Measurements from ENCODE around the gene SRPK2.
A peak's percentile ranks its signal among the peaks of the same experiment; 100 is the strongest.
"Not testable (repeated sequence)": the region's sequence is repeated elsewhere in the genome, so short reads cannot be mapped to it uniquely, and the experiment has no call there.

SRPK2 gene

DNA sequence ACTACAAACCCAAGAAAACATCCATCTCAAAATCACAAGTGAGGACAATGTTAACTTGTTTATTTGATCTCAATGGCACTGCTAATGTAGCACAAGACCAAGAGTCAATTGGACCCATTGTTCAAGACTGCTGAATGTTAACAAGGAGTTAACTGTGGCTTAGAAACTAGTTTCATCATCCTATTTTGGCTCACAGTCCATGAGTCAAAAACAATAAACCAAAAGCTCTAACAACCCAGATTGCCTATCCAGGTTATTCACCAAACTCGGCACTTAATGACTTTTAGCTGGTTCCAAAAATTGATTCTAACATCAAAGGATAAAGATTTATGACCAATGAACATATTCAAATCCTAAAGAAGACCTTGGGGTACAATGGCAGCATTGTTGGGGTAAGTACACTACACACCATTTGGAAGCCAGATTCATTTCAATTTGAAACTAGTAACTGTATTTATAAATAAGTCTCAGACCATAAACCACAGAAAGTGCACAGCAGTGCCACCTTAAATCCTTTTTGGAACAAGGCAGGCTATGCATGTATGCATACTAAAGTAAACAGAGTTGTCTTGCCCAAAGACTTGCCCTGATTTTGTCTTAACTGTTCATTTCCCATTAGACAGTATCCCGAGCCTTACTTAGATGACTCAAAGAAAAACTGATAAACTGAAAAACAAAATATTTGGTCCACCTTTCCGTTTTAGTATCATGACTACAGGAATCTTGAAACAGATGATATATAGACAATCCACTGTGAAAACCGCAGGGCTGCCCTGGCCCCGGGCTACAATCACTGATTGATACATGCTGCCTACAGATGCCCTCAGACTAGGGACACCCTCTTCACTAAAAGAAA, 84.5 kb downstream of the SRPK2 start:
- peak; percentile 49 for DNase-seq (ENCODE audit: low read depth)

DNA sequence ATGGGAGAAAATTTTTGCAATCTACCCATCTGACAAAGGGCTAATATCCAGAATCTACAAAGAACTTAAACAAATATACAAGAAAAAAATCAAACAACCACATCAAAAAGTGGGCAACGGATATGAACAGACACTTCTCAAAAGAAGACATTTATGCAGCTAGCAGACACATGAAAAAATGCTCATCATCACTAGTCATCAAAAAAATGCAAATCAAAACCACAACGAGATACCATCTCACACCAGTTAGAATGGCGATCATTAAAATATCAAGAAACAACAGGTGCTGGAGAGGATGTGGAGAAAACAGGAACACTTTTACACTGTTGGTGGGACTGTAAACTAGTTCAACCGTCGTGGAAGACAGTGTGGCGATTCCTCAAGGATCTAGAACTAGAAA, 88.1 kb downstream of the SRPK2 start:
- not testable (repeated sequence) for DNase-seq (ENCODE audit: low read depth)

- DNase-seq (ENCODE audit: low read depth), result no peak
These were observed 90.3 kb downstream of the SRPK2 start for GRCh38 chr7:105298439-105298894.

DNA sequence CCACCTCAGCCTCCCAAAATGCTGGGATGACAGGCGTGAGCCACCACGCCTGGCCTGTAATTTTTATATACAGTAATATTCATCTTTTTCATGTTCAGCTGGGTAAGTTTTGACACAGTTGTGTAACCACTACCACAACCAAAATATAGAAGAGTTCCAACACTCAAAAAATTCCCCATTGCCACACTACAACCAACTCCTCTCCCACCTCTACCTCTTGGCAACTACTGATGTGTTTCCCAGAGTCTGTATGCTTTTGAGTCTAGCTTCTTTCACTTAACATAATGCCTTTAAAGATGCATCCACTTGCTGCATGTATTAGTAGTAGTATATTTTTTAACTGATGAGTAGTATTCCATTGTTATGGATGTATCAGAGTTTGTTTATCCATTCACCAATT, 90.7 kb downstream of the SRPK2 start:
- DNase-seq (ENCODE audit: low read depth), result no peak

DNA sequence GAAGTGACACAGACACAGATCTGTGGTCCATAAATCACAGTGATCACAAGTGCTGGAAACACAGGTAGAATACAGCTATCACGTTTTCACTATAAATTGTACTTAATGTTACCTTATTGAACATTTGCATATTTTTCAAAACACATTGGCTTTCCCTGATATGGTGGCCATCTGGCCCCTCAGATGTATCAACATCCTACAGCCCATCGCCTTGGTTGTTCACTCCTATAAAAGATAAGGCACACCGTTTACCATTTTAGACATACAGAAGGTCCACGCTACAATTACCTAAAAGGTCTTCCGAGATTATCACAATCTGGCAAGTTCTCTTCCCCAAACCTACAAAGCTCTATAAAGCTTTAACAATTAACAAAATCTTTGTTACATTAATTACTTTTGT, 91.4 kb downstream of the SRPK2 start:
- DNase-seq (ENCODE audit: low read depth), result no peak

GRCh38 chr7:105296491-105296890, 92.2 kb downstream of the SRPK2 start:
- no peak for DNase-seq (ENCODE audit: low read depth)

- DNase-seq (ENCODE audit: low read depth), result no peak
These were observed 92.9 kb downstream of the SRPK2 start for GRCh38 chr7:105295596-105296352.

DNA sequence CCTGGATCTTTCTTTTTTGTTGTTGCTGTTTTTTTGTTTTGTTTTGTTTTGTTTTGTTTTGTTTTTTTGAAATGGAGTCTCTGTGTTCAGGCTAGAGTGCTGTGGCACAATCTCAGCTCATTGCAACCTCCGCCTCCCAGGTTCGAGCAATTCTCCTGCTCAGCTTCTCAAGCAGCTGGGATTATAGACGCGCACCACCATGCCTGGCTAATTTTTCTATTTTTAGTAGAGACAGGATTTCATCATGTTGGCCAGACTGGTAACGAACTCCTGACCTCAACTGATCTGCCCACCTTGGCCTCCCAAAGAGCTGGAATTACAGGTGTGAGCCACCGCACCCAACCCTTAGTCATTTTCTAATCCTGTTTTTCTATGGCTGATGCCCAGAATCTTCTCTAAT, 94.2 kb downstream of the SRPK2 start:
- DNase-seq (ENCODE audit: low read depth), result not testable (repeated sequence)

- no peak for DNase-seq (ENCODE audit: low read depth)
These were observed 99.0 kb downstream of the SRPK2 start for GRCh38 chr7:105289704-105290103.

DNA sequence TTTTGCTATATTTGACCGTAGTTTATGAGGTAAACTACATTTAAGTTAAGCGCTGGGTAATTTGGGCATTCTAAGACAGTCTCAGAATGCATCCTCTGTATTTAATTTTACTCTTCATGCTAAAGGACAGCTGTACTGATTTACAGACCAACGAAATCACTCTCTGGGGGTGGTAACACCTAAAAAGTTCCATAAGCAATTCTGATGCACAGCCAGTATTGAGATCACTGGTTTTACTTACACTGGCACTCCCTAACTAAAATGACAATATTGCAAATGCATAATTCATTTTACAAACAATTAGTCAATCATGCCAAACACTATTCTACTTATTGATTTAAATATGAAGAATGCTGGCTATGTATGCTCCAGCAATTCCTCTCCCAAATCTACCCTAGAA, 102.3 kb downstream of the SRPK2 start:
- DNase-seq (ENCODE audit: low read depth), result no peak

GRCh38 chr7:105285118-105285874, 103.4 kb downstream of the SRPK2 start:
- no peak for DNase-seq (ENCODE audit: low read depth)

DNA sequence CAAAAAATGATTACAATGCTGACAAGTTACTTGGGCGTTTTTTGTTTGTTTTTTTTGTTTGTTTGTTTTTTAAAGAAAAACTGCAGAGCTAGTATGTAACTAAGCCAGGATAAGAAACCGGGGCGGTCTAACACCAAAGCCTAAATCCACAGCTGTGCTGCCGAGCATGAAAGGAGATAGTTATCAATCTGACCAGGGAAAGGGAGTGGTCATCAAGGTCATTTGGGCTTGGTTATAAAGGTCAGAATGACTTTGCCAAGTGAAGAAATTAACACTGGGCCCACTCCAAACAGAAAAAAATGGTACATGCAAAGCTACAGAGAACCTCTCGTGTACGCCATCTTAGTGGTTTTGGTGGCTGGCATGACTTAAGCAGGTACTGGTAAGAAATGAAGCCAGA, 104.7 kb downstream of the SRPK2 start:
- DNase-seq (ENCODE audit: low read depth), result no peak

- DNase-seq (ENCODE audit: low read depth), result no peak
These were observed 106.8 kb downstream of the SRPK2 start for GRCh38 chr7:105281966-105282365.

DNA sequence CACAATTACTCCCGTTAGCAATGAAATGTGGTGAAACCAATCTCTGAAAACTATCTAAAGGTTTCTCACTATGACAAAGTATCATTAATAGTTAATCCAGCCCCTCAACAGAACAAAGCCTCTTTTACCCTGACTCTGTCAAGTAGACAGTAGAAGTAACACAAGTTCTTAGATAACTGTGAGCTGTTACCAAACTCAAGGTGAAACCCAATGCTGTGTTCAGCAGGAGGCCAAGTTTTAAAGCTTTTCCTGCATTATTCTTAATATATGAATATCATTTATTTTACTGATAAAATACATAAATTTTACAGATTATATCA, 109.1 kb downstream of the SRPK2 start:
- no peak for DNase-seq (ENCODE audit: low read depth)

DNA sequence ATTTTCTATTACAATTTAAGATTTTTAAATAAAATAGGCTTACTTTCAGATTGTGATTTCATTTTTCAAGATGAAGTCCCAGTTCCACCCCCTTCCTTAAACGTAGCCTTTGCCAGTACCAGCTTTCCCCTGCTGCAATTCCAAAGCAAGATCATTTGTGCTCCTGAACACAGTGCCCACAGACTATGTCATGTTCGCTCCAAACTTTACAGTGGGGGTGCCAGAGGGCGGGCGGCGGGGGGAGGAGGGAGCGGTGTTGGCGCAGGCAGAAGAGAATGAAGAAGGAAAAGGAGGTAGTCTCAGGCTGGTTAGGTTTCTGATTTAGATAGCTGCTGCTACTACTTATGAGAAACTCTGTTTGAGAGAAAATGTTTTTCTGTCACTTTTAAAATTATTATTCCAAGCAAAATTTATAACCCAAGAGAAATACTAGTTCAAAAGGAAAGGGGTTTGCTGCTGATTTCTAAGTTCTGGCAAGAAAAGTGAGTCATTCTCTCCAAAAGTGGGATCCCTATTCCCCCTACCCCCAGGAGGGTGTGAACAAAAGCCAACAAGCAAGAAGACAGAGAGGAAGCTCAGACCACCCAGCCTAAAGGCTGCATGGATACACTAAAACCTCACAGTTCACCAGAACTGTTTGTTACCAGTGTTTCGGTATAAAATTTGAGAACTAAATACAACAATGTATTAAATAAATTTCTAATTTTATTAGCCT, 109.6 kb downstream of the SRPK2 start:
- DNase-seq (ENCODE audit: low read depth), result no peak

DNA sequence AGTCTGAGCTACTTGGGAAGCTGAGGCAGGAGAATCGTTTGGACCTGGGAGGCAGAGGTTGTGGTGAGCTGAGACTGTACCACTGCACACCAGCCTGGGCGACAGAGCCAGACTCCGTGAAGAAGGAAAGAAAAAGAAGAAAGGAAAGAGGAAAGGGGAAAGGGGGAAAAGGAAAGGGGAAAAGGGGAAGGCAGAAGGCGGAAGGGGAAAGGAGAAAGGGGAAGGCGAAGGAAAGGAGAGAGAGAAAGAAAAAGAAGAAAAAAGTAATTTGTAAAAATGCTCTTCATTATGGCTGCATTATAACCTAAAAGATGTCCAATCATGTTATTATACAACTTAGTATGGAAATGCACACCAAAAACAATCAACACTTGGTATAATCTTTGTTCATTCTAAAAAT, 110.2 kb downstream of the SRPK2 start:
- DNase-seq (ENCODE audit: low read depth), result no peak

- no peak for DNase-seq (ENCODE audit: low read depth)
These were observed 111.4 kb downstream of the SRPK2 start for GRCh38 chr7:105277341-105277740.

DNA sequence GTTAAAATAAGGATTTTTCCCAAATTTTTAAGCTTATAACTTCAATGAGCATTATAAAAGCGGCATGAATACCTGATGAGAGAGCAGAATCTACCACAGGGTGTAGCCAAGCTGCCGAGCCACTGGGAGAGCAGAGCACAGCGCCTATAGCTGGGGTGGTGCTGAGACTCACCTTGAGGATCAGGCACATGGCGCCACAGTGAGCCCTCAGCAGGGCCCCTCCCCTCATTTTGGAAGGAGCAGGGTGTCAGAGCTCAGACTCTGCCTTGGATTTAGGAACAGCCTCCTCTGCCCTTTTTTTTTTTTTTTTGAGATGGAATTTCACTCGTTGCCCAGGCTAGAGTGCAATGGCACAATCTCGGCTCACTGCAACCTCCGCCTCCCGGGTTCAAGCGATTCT, 118.6 kb downstream of the SRPK2 start:
- DNase-seq (ENCODE audit: low read depth), result no peak

DNA sequence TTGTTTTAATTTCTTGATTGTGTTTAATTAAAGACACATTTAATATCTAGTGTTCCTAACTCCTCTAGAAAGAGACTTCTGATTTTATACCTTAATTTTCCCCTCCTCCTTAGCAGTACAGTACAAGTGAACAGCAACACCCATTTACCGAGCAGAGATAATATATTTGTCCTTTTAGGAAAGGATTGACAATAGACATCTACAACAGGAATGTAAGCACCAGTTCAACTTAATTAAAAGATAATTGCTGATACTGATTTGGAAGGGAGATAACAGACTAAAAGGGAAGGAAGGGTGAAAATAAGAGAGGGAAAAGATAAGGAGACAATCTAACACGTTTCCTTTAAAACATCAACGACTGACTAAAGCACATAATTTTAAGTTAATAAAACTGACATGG, 119.3 kb downstream of the SRPK2 start:
- DNase-seq (ENCODE audit: low read depth), result no peak

- peak; percentile 79 for DNase-seq (ENCODE audit: low read depth)
These were observed 120.0 kb downstream of the SRPK2 start for GRCh38 chr7:105268511-105269392.

DNA sequence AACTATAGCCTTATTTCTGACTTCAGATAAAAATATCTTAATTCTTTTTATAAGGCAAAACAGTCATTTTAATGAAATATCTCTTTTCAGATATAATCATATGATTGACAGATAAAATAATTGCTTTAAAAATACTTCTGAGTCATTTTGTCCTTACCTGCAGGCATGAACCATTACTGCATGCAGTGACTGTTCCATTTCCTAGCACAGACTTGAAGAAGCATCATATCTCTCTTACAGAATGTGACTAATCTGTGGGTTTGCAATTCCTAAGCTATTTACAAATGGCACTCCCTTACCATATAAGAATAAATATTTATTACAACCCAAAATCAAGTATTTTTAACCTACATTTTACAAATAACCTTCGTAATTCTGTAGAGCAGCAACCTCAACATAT, 120.7 kb downstream of the SRPK2 start:
- peak; percentile 43 for DNase-seq (ENCODE audit: low read depth)
